Stimulated activated CD8-positive, alpha-beta memory T cell treated with anti-CD3 and anti-CD28 coated beads, Interleukin-12 subunit alpha, Interleukin-12 subunit beta, amount 100 ng/mL, for 4 hours (primary cell): ENCODE data around the gene LMO3.

Source experiments
- DNase-seq: peaks from one replicate; pipeline ENCODE4 v3.0.0-alpha.2; 2020; ENCODE audit warnings: low read depth

LMO3 gene

DNA sequence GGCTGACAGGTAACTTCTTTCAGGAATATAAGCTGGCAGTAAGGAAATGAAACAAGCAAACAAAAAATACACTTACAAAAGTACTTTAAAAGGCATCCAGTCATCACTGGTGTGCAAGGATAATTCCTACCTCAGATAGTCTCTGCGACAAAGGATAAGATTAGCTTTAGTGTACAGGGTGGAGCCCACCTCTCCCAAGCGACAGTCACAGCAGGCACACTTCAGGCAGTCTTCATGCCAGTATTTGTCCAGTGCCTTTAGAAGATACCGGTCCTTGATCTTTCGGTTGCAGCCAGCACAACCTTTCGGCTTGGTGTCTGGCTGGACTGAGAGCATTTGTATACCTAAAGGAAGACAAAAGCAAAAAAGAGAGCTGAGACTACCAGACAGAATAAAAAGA, 5.4 kb downstream of the LMO3 start:
- DNase-seq = no peak

DNA sequence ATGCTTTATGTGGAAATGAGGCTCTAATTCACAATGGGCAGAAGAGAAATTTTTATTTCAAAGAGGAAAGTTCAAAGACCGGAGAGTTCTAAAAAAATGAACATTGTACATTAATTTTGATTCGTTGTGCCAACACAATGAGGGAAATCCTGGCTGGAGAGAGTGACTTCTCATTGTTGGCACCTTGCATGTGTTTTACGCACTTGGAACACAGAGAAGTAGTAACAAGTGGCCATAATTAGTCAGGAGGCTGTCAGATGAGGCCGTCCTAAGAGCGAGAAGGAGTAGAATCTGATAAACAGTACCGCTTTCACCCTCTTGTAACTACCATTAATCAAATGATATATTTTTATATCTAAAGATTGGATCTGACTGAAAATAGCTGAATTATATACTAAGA, 6.9 kb downstream of the LMO3 start:
- DNase-seq = no peak

DNA sequence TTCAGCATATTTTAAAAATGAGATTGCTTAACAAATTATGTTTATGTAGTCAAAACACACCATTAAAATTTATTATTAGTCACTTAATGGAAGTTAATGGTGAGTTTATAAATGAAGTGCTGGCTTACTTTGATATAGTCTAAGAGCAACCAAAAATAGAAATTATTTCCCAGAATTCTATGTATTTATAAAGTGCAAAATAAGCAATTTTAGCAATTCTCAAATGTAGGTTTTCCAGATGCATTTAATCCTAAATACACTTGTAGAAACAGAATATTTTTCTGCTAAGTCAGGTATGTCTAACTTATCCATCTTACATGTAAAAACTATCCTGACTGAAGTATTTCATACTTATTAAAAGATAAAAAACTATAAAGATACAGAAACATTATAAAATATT, 11.2 kb downstream of the LMO3 start:
- DNase-seq = no peak

DNA sequence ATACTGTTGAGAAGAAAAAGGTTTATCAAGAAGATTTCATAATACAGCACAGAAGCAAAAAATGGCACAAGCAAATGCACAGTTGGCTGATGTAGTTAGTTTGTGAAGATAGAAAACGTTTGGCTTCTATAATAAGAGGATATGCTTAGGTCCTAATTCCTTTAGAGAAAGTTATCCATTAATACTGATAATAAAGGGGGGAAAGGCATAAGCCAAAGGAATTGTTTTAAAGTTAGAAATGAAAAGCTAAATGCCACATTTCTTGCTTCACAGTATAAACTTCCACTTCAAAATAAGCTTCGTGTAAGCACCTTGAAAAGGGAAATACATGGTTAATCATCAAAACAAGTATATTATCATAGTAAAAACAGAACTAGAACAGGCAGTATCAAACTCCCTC, 12.4 kb downstream of the LMO3 start:
- DNase-seq = no peak

DNA sequence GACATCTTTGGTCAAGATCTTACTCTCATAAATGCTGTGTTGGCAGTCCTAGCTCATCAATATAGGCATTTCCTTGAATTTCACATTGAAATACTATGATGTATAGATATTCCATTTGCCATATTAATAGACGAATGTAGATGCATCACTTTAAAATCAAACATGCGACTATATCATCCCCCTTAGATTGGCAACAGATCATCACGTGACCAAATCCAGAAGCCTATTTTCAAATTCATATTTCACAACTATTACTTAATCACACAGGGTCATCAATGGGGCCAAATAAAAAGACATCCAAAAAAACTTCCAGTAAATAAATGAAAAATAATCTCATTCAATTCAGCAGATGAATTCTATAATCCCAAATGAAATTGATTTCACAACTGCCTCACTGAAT, 15.3 kb downstream of the LMO3 start:
- DNase-seq = no peak

DNA sequence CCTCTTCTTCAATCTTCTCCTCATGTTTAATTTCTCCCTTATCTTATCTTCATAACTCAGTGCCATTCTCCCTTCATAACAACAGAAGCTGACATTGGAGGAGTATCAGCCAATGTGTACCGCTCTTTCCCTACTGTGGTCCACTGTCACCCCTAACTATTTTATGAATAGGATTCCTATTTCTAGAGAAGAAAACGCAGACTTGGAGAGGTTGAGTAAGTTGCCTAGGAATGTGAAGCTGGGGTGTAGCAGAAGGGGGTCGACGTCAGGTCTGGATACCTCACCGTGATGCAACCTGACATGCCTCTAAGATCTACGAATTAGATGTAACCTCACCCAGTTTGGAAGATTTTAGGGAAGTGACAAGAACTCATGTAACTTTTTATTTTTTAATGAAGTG, 17.1 kb downstream of the LMO3 start:
- DNase-seq = no peak

DNA sequence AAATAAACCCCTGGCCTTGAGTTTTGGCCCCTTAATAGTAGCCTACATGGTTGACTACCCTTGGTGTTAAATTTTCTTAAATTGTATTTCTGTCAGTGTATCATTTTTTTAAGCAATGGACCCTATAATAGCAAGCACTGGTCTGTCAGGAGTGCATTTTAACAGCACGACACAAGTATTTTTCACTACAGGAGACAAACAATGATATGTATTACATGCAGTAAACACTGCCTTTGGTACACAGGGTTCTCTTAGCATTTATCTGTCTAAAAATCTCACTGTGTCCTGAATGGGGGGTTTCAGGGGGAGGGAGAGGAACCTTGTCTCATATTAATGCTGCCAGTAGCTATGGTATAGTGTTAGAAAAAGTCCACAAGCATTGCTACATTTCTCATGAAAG, 18.4 kb downstream of the LMO3 start:
- DNase-seq = no peak

DNA sequence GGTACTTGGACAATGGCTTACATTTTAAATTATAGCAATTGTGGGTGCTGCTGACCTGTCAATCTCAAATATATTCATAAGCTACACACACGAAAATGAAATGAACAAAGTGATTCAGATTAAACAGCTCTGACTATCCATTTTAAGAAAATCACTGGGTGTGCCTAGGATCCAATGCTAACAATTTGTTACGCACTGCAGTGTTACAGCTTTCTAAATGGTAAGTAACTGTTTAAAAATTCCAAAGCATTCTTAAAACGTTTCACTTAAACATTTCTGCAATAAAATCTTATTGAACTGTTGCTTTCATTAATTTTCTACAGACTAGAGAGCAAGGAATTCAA, 18.9 kb downstream of the LMO3 start:
- no peak for DNase-seq

DNA sequence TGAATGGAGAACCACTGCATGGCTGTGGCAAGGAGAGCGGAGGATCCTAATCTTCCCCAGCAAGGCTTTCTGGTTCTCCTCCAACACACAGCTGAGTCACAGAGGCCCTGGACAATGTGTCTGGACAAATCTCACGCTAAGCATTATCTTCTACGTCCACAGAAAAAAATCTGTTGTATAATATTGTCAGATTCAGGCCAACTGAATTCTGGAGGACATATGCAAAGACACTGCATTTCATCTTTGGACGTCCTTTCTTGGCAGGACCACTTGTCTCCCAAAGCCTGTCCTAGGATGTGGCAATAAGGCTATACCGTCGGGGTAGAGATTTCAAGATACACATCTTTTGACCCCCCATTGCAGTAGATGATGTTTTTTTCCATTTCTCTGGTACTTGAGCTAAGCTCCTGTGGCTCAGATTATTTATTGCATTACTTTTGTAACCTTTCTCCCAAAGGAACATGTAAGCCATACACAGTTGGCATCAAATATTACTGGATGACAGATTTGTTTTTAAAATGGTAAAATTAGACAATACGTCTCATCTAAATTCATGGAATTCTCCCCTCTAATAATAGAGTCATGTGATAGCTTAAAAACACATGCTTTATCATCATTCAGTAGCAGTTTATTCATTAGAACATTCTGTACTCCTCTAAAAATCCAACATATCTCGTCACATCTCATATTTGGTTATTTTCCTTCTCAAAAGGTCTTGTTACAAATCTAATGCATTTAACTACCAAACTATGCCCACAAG, 19.4 kb downstream of the LMO3 start:
- DNase-seq = no peak

DNA sequence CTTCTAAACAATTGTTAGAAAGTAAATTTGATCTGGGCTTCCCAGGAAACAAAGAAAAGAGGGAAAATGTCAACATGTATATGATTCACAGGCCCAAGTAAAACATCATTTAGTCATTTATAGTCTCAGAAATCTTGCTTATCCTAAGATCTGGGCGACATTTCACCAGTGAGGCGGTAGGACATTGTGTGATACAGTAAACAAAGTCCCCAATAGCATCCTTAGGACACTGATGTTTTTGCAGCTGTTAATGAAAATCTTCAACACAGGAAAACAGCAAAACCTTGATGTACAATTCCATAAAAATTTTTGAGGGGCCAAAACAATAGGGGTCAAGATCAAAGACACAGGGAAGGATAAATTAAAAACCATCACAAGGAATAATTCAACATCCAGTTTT, 20.2 kb downstream of the LMO3 start:
- no peak for DNase-seq

DNA sequence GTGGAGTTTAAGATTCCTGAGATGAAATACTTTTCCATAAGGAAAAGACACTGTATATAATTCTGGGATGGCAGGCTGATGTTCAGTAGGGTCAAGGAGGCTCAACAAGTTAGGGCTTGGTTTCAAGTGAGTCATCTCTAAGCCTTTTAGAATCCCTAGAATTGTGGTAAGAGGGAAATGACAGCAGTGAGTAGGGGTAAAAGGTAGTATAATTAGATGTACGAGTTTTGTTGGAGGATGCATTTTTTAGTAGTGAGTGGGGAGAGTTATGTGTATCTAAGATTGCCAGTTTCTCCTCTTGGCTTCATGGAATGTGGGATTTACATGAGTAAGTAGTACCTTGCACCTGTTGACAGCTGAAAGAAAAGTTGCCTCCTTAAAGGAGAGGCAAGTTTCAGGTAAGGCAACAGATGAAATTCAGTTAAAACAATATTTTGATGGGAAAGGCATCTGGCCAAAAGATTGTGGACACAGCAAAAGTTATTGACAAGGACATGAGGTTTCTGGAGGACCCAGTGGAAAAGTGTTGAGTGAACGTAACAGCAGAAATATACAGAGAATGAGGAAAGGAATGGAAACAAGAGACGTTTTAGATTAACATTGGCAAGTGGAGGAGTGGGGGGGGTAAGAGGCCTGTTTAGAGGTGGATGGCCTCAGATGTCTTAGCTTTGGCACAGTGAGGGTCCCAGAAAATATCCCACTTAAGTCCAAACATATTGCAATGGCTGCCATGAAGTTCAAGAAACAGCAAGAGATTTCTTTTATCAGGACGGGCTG, 21.8 kb downstream of the LMO3 start:
- no peak for DNase-seq

DNA sequence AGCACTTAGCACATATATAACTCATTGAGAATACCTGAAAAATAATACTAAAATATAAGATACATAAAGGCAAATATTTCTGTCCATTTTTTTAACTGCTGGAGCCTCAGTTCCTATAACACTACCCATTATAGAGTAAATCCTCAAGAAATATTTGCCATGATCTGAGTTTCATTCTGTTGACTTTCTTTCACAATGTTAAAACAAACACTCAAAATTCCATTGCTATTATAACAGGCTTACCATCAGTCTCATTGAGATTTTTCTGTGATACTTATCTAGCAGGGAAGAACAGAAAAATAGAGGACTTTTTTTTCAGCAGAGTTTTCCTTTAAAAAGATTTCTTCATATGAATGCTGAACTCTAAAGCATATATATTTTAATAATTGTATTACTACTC, 24.5 kb downstream of the LMO3 start:
- DNase-seq = no peak

DNA sequence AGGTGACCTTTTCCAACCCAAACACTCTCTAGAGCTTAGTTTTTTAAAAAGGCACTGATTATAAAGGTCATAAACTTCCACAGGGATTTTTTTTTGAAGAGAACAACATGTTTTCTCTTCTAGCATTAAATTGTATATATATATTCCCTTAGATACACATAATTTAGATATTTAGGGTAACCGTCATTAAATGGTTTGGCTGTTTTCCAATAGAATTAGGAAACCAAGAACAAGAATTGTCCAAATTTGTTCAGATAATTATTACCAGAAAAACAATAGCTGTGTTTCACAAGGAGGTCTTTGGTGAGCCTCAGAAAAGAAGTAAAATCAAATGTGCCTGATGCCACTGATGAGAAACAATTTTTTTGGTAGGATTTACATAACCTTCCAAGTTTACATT, 26.9 kb downstream of the LMO3 start:
- DNase-seq = no peak

DNA sequence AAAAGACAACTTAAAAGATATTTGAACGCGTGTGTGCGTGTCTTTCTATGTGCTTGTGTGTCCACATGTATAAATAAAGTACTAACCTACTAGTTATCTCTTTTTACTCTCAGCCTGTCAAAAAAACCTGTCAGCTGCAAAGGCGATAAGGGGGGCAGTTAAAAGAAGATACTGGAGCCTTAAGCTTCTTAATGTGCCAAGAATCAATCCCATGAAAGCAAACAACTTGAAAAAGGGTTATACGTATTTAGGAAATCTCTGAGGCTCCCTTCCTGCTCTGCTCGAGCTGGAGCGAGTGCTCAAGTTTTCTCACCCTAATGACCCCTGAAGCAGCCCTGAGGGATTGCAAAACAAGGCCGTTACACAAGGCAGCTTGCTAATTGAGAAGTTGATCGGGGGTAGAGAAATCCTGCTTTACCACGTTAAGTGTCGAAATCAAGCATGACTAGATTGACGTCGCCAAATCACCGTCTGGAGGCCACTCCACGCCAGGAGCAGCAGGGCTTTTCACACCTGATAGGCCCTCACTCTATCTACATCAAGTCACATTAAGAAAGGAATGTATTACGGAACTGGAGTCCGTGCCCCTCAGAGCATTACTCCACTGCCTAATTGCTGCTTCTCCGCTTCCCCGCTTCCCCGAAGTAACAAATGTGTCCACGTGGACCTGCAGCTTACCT, 32.4 kb downstream of the LMO3 start:
- DNase-seq = no peak

DNA sequence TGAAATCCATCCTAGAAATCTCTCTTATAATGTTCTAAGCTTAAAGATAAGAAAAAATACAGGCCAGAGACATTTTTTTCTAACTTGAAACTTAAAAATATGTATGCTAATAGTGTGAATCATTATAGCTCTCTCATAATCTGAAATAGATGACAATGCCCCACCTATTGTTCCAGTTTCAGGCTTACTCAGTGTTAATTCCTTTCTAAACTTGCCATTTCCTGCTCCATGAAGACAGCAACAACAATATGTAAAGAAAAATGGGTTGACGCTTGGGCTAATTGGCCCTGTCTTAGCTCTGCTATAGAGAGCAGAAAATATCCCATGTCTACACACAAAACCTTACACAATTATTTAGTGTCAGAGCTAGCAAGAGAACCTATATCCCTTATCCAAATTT, 37.1 kb downstream of the LMO3 start:
- no peak for DNase-seq

DNA sequence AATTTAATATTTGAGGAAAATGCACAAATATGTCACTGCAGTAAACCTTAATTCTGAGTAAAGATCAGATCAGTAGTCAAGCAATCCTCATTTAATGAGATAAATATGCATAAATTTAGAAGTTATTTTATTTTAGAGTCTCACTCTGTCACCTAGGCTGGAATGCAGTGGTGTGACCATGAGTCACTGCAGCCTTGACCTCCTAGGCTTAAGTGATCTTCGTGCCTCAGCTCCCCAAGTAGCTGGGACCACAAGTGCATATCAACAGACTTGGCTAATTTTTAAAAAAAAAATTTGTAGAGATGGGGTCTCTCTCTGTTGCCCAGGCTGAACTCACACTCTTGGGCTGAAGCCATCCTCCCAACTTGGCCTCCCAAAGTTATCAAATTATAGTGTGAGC, 41.3 kb downstream of the LMO3 start:
- DNase-seq = no peak

DNA sequence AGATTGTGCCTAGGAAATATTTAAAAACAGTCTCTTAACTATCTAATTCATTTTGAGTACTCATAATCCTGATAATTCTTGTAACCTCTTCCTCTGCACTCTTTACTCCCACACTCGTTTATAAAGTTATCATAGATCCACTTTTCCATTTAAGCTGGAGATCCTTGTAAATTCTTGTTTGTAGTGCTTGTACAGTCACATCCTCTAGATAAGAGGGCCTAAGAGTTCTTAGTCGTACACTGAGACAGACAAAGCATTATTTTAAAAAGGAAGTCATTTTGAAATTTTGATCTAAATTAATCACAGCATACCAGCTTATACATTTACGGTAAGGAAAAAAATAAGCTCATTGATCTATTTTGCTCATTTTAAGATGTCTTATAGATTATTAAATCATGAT, 42.5 kb downstream of the LMO3 start:
- DNase-seq = no peak

DNA sequence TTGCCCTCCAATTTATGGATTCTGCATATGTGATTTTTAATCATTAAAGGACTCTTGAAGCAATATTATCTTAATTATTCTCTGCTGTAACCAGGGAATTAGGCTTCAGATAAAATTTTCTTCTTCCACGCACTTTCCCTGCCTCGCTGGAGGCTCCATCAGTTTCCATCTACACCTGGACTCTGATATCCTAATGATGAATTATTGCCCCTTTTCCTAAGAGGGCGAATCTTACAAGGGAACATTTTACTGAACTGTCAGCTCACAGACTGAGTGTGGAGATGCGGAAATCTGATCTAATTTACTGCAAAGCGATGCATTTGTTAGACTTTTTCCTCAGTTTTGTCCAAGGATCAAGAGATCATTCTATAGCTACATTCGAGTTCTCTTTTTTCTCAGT, 43.0 kb downstream of the LMO3 start:
- no peak for DNase-seq

DNA sequence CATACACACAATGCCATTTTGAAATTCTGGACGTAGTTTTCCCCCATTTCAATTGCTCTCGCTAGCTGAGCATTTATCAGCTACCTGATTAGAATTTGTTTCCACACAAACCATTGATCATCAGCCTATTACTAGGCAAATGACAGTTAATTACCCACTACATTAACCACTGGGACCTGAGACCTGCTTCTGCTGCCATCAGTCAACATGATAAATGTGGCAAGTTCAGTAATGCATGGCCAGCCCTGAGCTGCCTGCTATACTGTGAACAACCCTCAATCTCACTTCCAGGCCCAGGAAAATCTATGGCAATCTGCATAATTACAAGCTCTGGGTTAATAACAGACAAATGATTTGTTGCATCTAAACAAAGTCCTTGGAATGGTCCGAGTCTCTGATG, 43.5 kb downstream of the LMO3 start:
- no peak for DNase-seq

DNA sequence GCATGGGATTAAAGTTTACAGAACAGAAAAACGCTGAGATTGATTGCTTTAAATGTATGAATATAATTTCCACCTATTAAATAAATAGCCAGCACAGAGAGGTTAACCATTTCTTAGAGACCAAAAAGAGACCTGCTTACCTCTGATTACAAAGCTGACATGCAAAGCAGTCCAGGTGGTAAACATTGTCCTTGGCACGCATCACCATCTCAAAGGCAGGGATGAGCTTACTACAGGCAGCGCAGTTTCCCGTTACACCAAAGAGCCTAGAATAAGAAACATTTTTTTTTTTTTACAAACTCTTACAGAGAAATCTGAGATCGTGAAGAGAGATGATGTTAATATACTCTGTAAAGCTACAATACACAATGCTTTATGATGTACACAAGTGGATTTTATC, 45.7 kb downstream of the LMO3 start:
- no peak for DNase-seq

DNA sequence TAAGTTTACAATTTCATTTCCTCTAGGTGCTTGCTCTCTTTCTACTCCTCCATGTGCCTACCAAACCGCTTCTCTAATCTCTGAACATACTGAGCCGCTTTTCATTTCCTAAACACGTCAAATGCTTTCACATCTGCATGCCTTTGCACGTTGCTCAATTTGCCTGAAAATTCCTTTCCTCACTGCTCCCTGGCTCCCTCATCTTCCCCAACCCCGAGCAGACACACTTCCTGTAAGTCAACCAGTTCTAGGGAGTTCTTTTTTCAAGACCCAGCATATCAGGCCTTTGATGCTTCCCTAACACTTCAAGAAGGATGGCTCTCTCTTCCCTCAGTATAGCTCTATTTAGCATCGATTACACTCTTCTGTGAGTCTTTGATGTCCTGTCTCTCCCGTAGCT, 50.3 kb downstream of the LMO3 start:
- DNase-seq = no peak

DNA sequence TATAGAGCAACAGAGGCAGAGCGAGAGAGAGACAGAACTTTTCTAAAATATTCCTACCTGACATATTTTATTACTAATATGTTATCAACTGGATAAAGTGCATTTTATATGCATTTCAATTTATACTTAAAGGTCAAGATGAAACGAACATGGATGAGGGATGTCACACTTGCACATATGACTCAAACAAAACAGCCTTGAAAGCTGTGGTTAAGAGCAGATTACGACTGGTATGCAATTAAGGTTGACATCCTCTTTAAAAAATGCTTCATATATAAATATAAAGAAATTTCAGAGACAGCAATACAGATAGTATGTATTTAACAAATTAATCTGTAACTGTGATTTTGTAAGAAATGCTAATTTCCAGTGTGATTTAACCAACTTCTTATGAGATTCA, 52.5 kb downstream of the LMO3 start:
- DNase-seq = no peak

DNA sequence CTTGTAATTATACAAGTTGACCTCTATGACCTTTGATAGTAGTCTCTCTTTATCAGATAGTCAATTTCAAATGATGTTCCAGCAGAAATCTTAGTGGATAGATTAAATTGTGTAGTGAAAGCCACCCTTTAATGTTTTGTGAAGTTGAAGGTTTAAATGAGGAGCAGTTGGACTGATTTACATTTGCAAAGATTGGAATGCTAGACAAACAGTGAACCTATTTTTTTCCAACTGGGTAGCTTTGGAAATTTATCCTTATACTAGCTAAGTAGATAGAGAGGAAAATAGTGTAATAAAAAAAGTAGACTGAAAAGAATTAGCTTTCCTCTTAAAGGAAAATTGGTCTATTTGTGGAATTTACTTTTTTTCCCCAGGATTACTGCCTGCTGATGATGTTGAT, 53.7 kb downstream of the LMO3 start:
- no peak for DNase-seq

DNA sequence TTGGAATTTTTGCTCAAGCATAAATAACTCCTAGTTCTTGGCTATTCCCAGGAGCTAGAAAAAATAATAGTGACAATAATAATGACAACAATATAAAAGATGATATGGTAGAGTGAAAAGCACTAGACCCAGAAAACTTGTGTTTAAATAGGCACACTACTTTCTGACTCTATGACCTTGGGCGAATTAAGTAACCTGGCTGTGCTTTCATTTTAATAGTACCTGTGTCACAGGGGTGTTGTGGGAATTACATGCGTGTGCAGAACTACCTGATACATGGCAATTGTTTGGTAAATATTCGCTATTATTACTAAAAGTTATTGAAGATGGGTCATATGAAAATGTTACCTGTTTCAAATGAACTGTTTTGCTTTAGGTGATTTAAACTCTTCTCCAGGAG, 60.1 kb downstream of the LMO3 start:
- no peak for DNase-seq
